WTC11 (cell line): ENCODE data around the gene ADGRB3.

Experiments
- ATF1 ChIP-seq: sonication (generic); formaldehyde crosslinking; IDR thresholded peaks from 2 replicates; pipeline ENCODE4 v1.8.1; 2023; ENCODE audit warnings: mild to moderate bottlenecking, moderate library complexity, missing genetic modification reagents
- ATF2 ChIP-seq: sonication (generic); formaldehyde crosslinking; IDR thresholded peaks from 2 replicates; pipeline ENCODE4 v1.8.1; 2022; ENCODE audit warnings: low read depth, missing genetic modification reagents, borderline replicate concordance
- CREB1 ChIP-seq: sonication (generic); formaldehyde crosslinking; IDR thresholded peaks from 2 replicates; pipeline ENCODE4 v1.8.0; 2023; ENCODE audit warnings: mild to moderate bottlenecking, missing genetic modification reagents
- CTCF ChIP-seq: fragments of 200-600 bp; IDR thresholded peaks from 2 replicates; pipeline ENCODE4 v1.8.0; 2022; ENCODE audit warnings: antibody characterized with exemption
- ELF4 ChIP-seq: sonication (generic); formaldehyde crosslinking; IDR thresholded peaks from 2 replicates; pipeline ENCODE4 v1.8.1; 2022; ENCODE audit warnings: low read depth, mild to moderate bottlenecking, moderate library complexity, missing genetic modification reagents
- FOXP4 ChIP-seq: sonication (generic); formaldehyde crosslinking; IDR thresholded peaks from 2 replicates; pipeline ENCODE4 v1.8.0; 2022; ENCODE audit warnings: mild to moderate bottlenecking, missing genetic modification reagents
- HMGXB4 ChIP-seq: sonication (generic); formaldehyde crosslinking; IDR thresholded peaks from 2 replicates; pipeline ENCODE4 v1.8.1; 2023; ENCODE audit warnings: mild to moderate bottlenecking, moderate library complexity, missing genetic modification reagents
- MLX ChIP-seq: sonication (generic); formaldehyde crosslinking; IDR thresholded peaks from 2 replicates; pipeline ENCODE4 v1.8.1; 2023; ENCODE audit warnings: mild to moderate bottlenecking, missing genetic modification reagents, moderate library complexity
- NFYB ChIP-seq: sonication (generic); formaldehyde crosslinking; conservative IDR thresholded peaks from 2 replicates; pipeline ENCODE4 v1.8.0; 2022; ENCODE audit warnings: low read depth, missing genetic modification reagents
- PRDM15 ChIP-seq: sonication (generic); formaldehyde crosslinking; IDR thresholded peaks from 2 replicates; pipeline ENCODE4 v1.8.0; 2022; ENCODE audit warnings: missing genetic modification reagents
- USF2 ChIP-seq: sonication (generic); formaldehyde crosslinking; IDR thresholded peaks from 2 replicates; pipeline ENCODE4 v1.8.1; 2023; ENCODE audit warnings: mild to moderate bottlenecking, missing genetic modification reagents, moderate library complexity
- ZBTB21 ChIP-seq: sonication (generic); formaldehyde crosslinking; IDR thresholded peaks from 2 replicates; pipeline ENCODE4 v1.8.1; 2023; ENCODE audit warnings: mild to moderate bottlenecking, missing genetic modification reagents, borderline replicate concordance
- ZNF425 ChIP-seq: fragments of 250-450 bp; sonication (Bioruptor Pico); conservative IDR thresholded peaks from 2 replicates; pipeline ENCODE4 v1.9.0; 2021; ENCODE audit warnings: mild to moderate bottlenecking

- no peak for TF ChIP-seq HMGXB4 (CRISPR knock-in tag)
- no peak for TF ChIP-seq ATF2 (CRISPR knock-in tag)
- no peak for TF ChIP-seq CTCF
- no peak for TF ChIP-seq CREB1 (CRISPR knock-in tag)
- TF ChIP-seq ZBTB21 (CRISPR knock-in tag) = no peak
- no peak for TF ChIP-seq MLX (CRISPR knock-in tag)
- no peak for TF ChIP-seq NFYB (CRISPR knock-in tag)
- TF ChIP-seq ZNF425 (CRISPR knock-in tag) = no peak
- TF ChIP-seq USF2 (CRISPR knock-in tag) = no peak
- TF ChIP-seq PRDM15 (CRISPR knock-in tag) = no peak
- TF ChIP-seq FOXP4 (CRISPR knock-in tag) = no peak
- no peak for TF ChIP-seq ATF1
- no peak for TF ChIP-seq ELF4 (CRISPR knock-in tag)
These were observed 763.6 kb downstream of the ADGRB3 start for GRCh38 chr6:69398729-69399128.
